ENCODE results near the gene RAD51B. TPM values are rescaled to one million over a fixed set of nuclear protein-coding genes. Genes with fewer than 3 reads are reported as not detected.

RAD51B gene
- total RNA-seq, 1 experiment from 2014 or later, result 16.7 TPM

- no peak overlapping the region for H3T11ph ChIP-seq (ENCODE audit: low read length)
- H3K4me1 Mint-ChIP-seq, result peaks cover 6 to 7% of the 10 kb centered on the region in 2 experiments; a peak in 3 of 4 replicates
- H3K4me1 ChIP-seq (ENCODE audit: insufficient read depth, low read length), result 0 out of 2 replicates have a peak, but pooled peaks cover under 1% of the 10 kb centered on the region
- H3K18ac ChIP-seq (ENCODE audit: insufficient read length, low read depth, low read length), result no peak overlapping the region
- no peak overlapping the region for H2BK12ac ChIP-seq (ENCODE audit: insufficient read length, low read depth, low read length)
- no peak overlapping the region for H3K9ac ChIP-seq (ENCODE audit: extremely low read depth, insufficient read length, low read length)
- no peak for DNase-seq
- H3K23me2 ChIP-seq (ENCODE audit: insufficient read length, low read depth, low read length, poor library complexity, severe bottlenecking), result no peaks in the 10 kb centered on the region
- no peak for TF ChIP-seq CTCF (conservative IDR thresholded peaks at IDR 0.05)
- no peak overlapping the region for H4K8ac ChIP-seq (replicated peaks; ENCODE audit: insufficient read length, low read depth, low read length)
- no peaks in the 10 kb centered on the region for H3K9me3 ChIP-seq (ENCODE audit: control insufficient read depth, low read depth, low read length)
- H3K4ac ChIP-seq (ENCODE audit: low read depth, low read length), result no peak overlapping the region
- H4K20me1 ChIP-seq (ENCODE audit: control insufficient read depth, insufficient read depth, insufficient read length), result no peaks in the 10 kb centered on the region
- no peak overlapping the region for H4K91ac ChIP-seq (ENCODE audit: insufficient read length, low read depth, low read length)
- H3K27ac Mint-ChIP-seq, result no peak overlapping the region
- H2BK20ac ChIP-seq (ENCODE audit: low read depth, low read length, poor library complexity, severe bottlenecking), result no peak overlapping the region
- H2BK15ac ChIP-seq (ENCODE audit: low read depth, low read length), result no peak overlapping the region
- no peak overlapping the region for H3K14ac ChIP-seq (ENCODE audit: insufficient read depth, low read length)
- no peaks in the 10 kb centered on the region for H3K27me3 ChIP-seq (ENCODE audit: insufficient read depth, low read length)
- H3K79me2 ChIP-seq (ENCODE audit: insufficient read depth, low read length), result no peaks in the 10 kb centered on the region
- H3K23ac ChIP-seq (ENCODE audit: insufficient read length, low read depth, low read length), result no peak overlapping the region
- no peak overlapping the region for H2AFZ ChIP-seq (ENCODE audit: low read length)
- H3K36me3 Mint-ChIP-seq (ENCODE audit: insufficient read depth in 1 of 3, low read depth in 3 of 3), result peaks cover 0 to under 1% (median 0%) of the 10 kb centered on the region in 3 experiments; a peak in 2 of 7 replicates
- no peaks in the 10 kb centered on the region for H3K27me3 Mint-ChIP-seq (ENCODE audit: low read depth)
- H2AK5ac ChIP-seq (ENCODE audit: insufficient read length, low read length), result no peak overlapping the region
- H2BK5ac ChIP-seq (ENCODE audit: insufficient read length, low read length), result no peak overlapping the region
- H3K27ac ChIP-seq (ENCODE audit: insufficient read length, low read depth, low read length), result no peak overlapping the region
- H3K79me1 ChIP-seq (ENCODE audit: insufficient read depth, low read depth, low read length, poor library complexity, severe bottlenecking), result no peaks in the 10 kb centered on the region
- no peak overlapping the region for H3K4me3 Mint-ChIP-seq
- H3K9me3 Mint-ChIP-seq, result no peaks in the 10 kb centered on the region; a peak in 1 of 5 replicates
- WGBS (ENCODE audit: extremely low coverage, insufficient read length, low lambda C conversion rate), result no CpG with 5 or more reads among the region's 4 CpGs
- H2BK120ac ChIP-seq (ENCODE audit: low read depth, low read length, poor library complexity, severe bottlenecking), result no peak overlapping the region
- H4K5ac ChIP-seq (ENCODE audit: insufficient read length, low read depth, low read length), result no peak overlapping the region
- H3K56ac ChIP-seq (ENCODE audit: insufficient read length, low read depth, low read length), result no peak overlapping the region
- no peak overlapping the region for H3K4me2 ChIP-seq (ENCODE audit: insufficient read depth, insufficient read length, low read length)
Measured at GRCh38 chr14:68511129-68512047, 691.8 kb downstream of the RAD51B start.
